ENCODE measurements around the gene ANKRD65. TPM values are rescaled to one million over a fixed set of nuclear protein-coding genes. Genes with fewer than 3 reads are reported as not detected.

The ANKRD65 gene
- total RNA-seq: 0.76 and 1.5 TPM in 2 replicates

DNA sequence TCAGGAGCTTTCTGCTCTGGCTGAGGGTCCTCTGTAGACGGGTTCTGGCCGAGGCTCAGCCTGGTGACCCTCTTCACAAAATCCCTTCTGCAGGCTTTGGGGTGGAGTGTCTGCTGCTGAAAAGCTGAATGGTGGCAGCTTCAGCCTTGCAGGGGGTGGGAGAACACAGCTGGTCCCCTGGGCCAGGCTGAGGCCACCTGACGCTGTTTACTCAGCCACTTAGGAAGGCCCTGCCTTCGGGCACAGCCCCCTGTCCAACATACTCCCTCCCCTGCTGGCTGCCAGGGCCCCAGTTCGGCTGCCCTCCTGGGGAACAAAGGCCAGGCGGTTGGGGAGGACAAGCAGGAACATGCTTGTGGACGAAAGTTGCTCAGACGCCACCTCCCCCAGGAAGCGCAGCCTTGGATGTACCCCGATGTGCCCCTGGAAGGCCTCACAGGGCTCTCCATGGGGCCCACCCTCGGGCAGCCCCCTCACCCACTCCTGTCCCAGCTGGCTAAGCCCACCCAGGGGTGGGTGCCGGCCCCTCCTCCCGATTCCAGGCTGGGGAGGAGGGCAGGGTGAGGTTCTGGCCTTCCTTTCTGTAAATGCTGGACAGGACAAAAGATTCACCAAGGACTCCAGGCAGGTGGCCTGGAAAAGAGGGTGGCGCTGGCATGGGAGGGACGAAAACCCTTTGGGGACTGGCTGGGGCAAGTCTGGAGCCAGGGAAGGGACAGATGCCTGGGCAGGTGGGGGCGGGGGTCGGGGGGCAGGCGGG is at the start of gene ANKRD65:
Gene ANKRD65, minus strand, starts transcription at position 130 of the 760 bp plus-strand sequence. CDS start 271 bp downstream, outside the sequence.

GRCh38 chr1:1449099-1449739 is 28.1 kb upstream of the ANKRD65 start, which contains the start of gene ATAD3C:
Gene ATAD3C, plus strand, starts transcription at chr1:1449689. Its CDS starts 995 bp downstream, at chr1:1450684.

GRCh38 chr1:1435106-1435903 is 14.2 kb upstream of the ANKRD65 start, which contains the start of gene VWA1:
Gene VWA1, plus strand, starts transcription at chr1:1435690. Its CDS starts 59 bp downstream, at chr1:1435749.

GRCh38 chr1:1406821-1407635 is 14.0 kb downstream of the ANKRD65 start, which contains the start of gene MRPL20:
Gene MRPL20, minus strand, starts transcription at chr1:1407293. Its CDS starts 76 bp downstream, at chr1:1407217.

GRCh38 chr1:1399187-1399871 is 21.7 kb downstream of the ANKRD65 start, which contains the start of gene CCNL2:
Gene CCNL2, minus strand, starts transcription at chr1:1399335. Its CDS starts 29 bp downstream, at chr1:1399306.

GRCh38 chr1:1374929-1375662 is 46.0 kb downstream of the ANKRD65 start, which contains the start of gene AURKAIP1:
Gene AURKAIP1, minus strand, starts transcription at chr1:1375207. Its CDS starts 451 bp downstream, at chr1:1374756.

Other genes starting within 250 kb of the ANKRD65 start
- not detected in 2 replicates for gene TTLL10, start 247.4 kb downstream of the ANKRD65 start, total RNA-seq
- 5.1 and 35.4 TPM in 2 replicates for gene TNFRSF18, start 214.7 kb downstream of the ANKRD65 start, total RNA-seq
- 1.8 and 3.4 TPM in 2 replicates for gene TNFRSF4, start 207.1 kb downstream of the ANKRD65 start, total RNA-seq
- 154 and 222 TPM in 2 replicates for gene SDF4, start 189.3 kb downstream of the ANKRD65 start, total RNA-seq
- 32.6 and 41.5 TPM in 2 replicates for gene B3GALT6, start 189.0 kb downstream of the ANKRD65 start, total RNA-seq
- 1.3 and 8.0 TPM in 2 replicates for gene C1QTNF12, start 174.6 kb downstream of the ANKRD65 start, total RNA-seq
- gene UBE2J2, start 147.4 kb downstream of the ANKRD65 start, total RNA-seq: 70.2 and 91.9 TPM in 2 replicates
- 0.33 and 2.3 TPM in 2 replicates for gene SCNN1D, start 140.8 kb downstream of the ANKRD65 start, total RNA-seq
- gene ACAP3, start 113.3 kb downstream of the ANKRD65 start, total RNA-seq: 33.6 and 49.2 TPM in 2 replicates
- gene PUSL1, start 112.7 kb downstream of the ANKRD65 start, total RNA-seq: 51.6 and 68.0 TPM in 2 replicates
- 114 and 130 TPM in 2 replicates for gene INTS11, start 96.6 kb downstream of the ANKRD65 start, total RNA-seq
- gene CPTP, start 96.5 kb downstream of the ANKRD65 start, total RNA-seq: 38.5 and 46.4 TPM in 2 replicates
- gene TAS1R3, start 90.0 kb downstream of the ANKRD65 start, total RNA-seq: not detected in 2 replicates
- gene DVL1, start 71.9 kb downstream of the ANKRD65 start, total RNA-seq: 78.8 and 134 TPM in 2 replicates
- gene MXRA8, start 62.7 kb downstream of the ANKRD65 start, total RNA-seq: 154 and 651 TPM in 2 replicates
- 157 and 250 TPM in 2 replicates for gene AURKAIP1, start 46.1 kb downstream of the ANKRD65 start, total RNA-seq
- 40.6 and 111 TPM in 2 replicates for gene CCNL2, start 21.9 kb downstream of the ANKRD65 start, total RNA-seq
- gene MRPL20, start 14.0 kb downstream of the ANKRD65 start, total RNA-seq: 109 and 174 TPM in 2 replicates
- gene VWA1, start 14.4 kb upstream of the ANKRD65 start, total RNA-seq: 25.4 and 90.9 TPM in 2 replicates
- gene ATAD3C, start 28.4 kb upstream of the ANKRD65 start, total RNA-seq: 1.1 and 1.6 TPM in 2 replicates
- gene ATAD3B, start 50.5 kb upstream of the ANKRD65 start, total RNA-seq: 14.5 and 64.5 TPM in 2 replicates
- 42.3 and 107 TPM in 2 replicates for gene ATAD3A, start 90.9 kb upstream of the ANKRD65 start, total RNA-seq
- 1.8 and 3.8 TPM in 2 replicates for gene TMEM240, start 119.3 kb upstream of the ANKRD65 start, total RNA-seq
- 78.1 and 105 TPM in 2 replicates for gene SSU72, start 153.6 kb upstream of the ANKRD65 start, total RNA-seq
- gene FNDC10, start 178.9 kb upstream of the ANKRD65 start, total RNA-seq: 6.4 and 11.2 TPM in 2 replicates
- 14.0 and 51.1 TPM in 2 replicates for gene MIB2, start 194.2 kb upstream of the ANKRD65 start, total RNA-seq
- gene MMP23B, start 210.9 kb upstream of the ANKRD65 start, total RNA-seq: 11.9 and 55.1 TPM in 2 replicates
- 13.9 and 14.3 TPM in 2 replicates for gene CDK11B, start 237.7 kb upstream of the ANKRD65 start, total RNA-seq

Measured in mesangial cell (primary cell).